RWPE2 (cell line): ENCODE data around the gene KPNA3.

Experiments used
- ATAC-seq: fragments of 200-7000 bp; cut with Tn5 transposase; 3 replicates; pipeline ENCODE4 v1.9.1; 2021; ENCODE audit warnings: low read depth
- DNase-seq: peaks from one replicate; pipeline ENCODE4 v3.0.0-alpha.2; 2020; ENCODE audit warnings: low spot score
- H3K27ac ChIP-seq: fragments of 450-650 bp; 2 replicates; pipeline ENCODE4 v1.5.1; 2017; ENCODE audit warnings: mild to moderate bottlenecking; ENCODE audit not compliant: poor library complexity, severe bottlenecking
- H3K27me3 ChIP-seq: fragments of 250-450 bp; sonication (Bioruptor Pico); 2 replicates; pipeline ENCODE4 v1.5.1; 2021; ENCODE audit warnings: mild to moderate bottlenecking, moderate library complexity; ENCODE audit not compliant: insufficient read depth, poor library complexity, severe bottlenecking
- H3K36me3 ChIP-seq: fragments of 250-450 bp; sonication (Bioruptor Pico); 2 replicates; pipeline ENCODE4 v1.5.1; 2020; ENCODE audit warnings: low read depth, mild to moderate bottlenecking, moderate library complexity
- H3K4me1 ChIP-seq: fragments of 250-450 bp; sonication (Bioruptor Pico); 2 replicates; pipeline ENCODE4 v1.5.1; 2021; ENCODE audit warnings: mild to moderate bottlenecking, moderate library complexity; ENCODE audit not compliant: insufficient read depth, poor library complexity, severe bottlenecking
- H3K4me3 ChIP-seq: fragments of 250-450 bp; sonication (Bioruptor Pico); 2 replicates; pipeline ENCODE4 v1.5.1; 2021; ENCODE audit warnings: mild to moderate bottlenecking, moderate library complexity; ENCODE audit not compliant: severe bottlenecking
- H3K9me3 ChIP-seq: fragments of 250-450 bp; sonication (Bioruptor Pico); 2 replicates; pipeline ENCODE4 v1.5.1; 2021; ENCODE audit warnings: mild to moderate bottlenecking, moderate library complexity; ENCODE audit not compliant: severe bottlenecking
- TF ChIP-seq, protein P1 (sequence below): fragments of 450-650 bp; IDR thresholded peaks from one replicate; pipeline ENCODE4 v1.5.1; 2017; ENCODE audit warnings: mild to moderate bottlenecking, moderate library complexity; ENCODE audit not compliant: poor library complexity, severe bottlenecking

The KPNA3 gene

DNA sequence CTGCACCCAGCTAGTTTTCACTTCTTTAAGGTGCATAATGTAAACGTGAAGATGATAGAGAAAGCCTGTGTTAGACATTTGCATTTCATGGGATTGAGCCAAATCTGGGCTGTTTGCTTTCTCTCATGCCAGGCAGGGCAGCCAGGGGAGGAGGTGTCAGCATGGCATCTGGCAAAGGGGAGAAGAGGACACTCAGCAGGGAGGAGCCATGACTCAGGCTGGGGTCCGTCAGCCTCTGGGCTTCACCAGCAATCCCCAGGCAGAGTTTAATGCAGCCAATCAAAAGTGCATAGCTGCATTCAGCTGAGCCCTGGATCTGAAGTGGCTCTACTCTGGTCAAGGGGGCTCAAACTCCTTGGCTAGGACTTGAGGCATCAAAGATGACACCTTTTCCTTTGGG, 124.7 kb downstream of the KPNA3 start:
- ATAC-seq: no peak
- DNase-seq: no peak
- H3K36me3 ChIP-seq: peaks cover 16% of the 10 kb centered on the region
- no peak overlapping the region for H3K27ac ChIP-seq
- peaks cover 3% of the 10 kb centered on the region for H3K4me1 ChIP-seq
- H3K4me3 ChIP-seq: no peak overlapping the region
- no peaks in the 10 kb centered on the region for H3K9me3 ChIP-seq
- H3K27me3 ChIP-seq: no peaks in the 10 kb centered on the region
- TF ChIP-seq, protein P1, sequence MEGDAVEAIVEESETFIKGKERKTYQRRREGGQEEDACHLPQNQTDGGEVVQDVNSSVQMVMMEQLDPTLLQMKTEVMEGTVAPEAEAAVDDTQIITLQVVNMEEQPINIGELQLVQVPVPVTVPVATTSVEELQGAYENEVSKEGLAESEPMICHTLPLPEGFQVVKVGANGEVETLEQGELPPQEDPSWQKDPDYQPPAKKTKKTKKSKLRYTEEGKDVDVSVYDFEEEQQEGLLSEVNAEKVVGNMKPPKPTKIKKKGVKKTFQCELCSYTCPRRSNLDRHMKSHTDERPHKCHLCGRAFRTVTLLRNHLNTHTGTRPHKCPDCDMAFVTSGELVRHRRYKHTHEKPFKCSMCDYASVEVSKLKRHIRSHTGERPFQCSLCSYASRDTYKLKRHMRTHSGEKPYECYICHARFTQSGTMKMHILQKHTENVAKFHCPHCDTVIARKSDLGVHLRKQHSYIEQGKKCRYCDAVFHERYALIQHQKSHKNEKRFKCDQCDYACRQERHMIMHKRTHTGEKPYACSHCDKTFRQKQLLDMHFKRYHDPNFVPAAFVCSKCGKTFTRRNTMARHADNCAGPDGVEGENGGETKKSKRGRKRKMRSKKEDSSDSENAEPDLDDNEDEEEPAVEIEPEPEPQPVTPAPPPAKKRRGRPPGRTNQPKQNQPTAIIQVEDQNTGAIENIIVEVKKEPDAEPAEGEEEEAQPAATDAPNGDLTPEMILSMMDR: no peak

DNA sequence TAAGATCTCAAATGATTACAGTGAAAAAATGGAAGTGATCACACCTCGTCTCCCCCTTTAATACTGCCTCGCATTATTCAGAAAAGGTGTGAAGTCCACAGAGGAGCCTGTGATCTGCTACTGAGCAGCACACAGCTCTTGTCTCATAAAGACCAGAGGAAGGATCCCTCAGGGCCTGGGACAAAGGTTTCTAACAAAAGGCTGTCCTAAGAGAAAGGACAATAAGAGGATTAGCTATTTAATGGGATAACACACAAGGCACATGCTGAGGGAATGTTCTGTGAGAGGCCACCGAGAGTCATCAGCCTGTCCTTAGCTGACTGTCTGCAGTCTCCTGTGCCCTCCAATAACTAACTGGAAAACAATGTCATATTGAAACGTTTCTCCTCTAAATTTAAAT, 127.9 kb downstream of the KPNA3 start:
- Histone ChIP-seq H3K36me3 (peaks cover 28% of the 10 kb centered on the region), H3K9me3 (no peaks in the 10 kb centered on the region), H3K27ac (no peak overlapping the region), H3K4me3 (no peak overlapping the region), H3K4me1 (no peaks in the 10 kb centered on the region), H3K27me3 (no peaks in the 10 kb centered on the region)
- DNase-seq: no peak
- no peak for ATAC-seq
- TF ChIP-seq, protein P1: no peak

DNA sequence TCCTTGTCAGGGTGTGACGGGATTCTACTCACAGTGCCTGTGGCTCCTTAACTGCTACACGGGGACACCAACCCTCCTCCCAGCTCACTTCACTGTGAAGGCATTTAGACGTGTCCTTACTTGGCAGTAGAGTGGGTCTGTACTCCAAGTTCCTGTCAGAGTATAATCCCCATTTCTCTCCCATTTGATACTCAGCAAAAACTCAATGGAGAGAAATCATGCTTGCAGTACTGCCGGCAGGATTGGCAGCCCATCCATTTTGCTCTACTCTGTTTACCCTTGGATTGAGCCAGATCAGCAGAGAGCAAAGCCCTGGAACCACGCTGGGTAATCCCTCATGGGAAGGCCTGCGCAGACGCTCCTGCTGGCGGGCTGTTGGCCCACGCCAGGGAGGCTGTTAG, 135.2 kb downstream of the KPNA3 start:
- Histone ChIP-seq H3K9me3 (no peaks in the 10 kb centered on the region), H3K4me3 (no peak overlapping the region), H3K4me1 (no peaks in the 10 kb centered on the region), H3K27me3 (no peaks in the 10 kb centered on the region), H3K36me3 (peaks cover 9% of the 10 kb centered on the region), H3K27ac (no peak overlapping the region)
- ATAC-seq (no peak), DNase-seq (no peak)
- TF ChIP-seq, protein P1: no peak

DNA sequence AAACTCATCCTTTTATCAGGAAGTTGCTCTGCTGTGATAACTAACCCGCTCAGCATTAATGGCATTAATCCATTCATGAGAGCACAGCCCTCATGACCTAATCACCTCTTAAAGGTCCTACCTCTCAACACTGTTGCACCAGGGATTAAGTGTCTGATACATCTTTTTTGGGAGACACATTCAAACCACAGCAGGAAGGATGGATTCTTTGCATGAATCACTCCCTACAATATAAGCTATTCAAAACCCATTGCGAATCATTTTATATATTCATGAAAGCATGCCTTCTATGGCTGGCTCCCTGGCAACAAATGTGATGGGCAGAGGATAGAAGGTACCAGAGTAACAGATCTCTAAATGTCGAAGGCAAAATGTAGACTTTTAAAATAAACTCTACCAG, 136.6 kb downstream of the KPNA3 start:
- DNase-seq (no peak), ATAC-seq (no peak)
- no peaks in the 10 kb centered on the region for H3K27me3 ChIP-seq
- no peak overlapping the region for H3K27ac ChIP-seq
- H3K4me3 ChIP-seq: no peak overlapping the region
- no peaks in the 10 kb centered on the region for H3K9me3 ChIP-seq
- no peaks in the 10 kb centered on the region for H3K4me1 ChIP-seq
- no peaks in the 10 kb centered on the region; the same call in none of the 2 replicates for H3K36me3 ChIP-seq
- TF ChIP-seq, protein P1: no peak

DNA sequence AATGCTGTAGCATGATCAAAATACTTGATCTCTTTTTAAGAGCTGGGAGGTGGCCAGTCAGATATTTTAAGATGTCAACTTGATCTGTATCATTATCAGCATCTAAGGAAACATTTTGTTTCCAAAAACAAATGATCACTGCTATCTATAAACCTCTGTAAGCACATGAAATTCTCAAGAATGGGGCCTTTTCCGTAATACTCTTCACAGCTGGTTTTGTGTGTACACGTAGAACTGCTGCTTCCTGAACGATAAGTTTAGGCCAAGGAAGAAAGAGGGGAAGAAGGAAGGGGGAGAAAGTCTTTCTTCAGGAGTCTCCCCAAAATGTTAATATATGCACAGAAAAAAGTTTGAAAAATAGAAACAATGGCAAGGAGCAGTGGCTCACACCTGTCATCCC, 138.5 kb downstream of the KPNA3 start:
- no peak overlapping the region for H3K27ac ChIP-seq
- H3K4me1 ChIP-seq: no peaks in the 10 kb centered on the region
- no peaks in the 10 kb centered on the region for H3K36me3 ChIP-seq
- TF ChIP-seq, protein P1: no peak
- DNase-seq (no peak), ATAC-seq (no peak)
- H3K27me3 ChIP-seq: no peaks in the 10 kb centered on the region
- H3K4me3 ChIP-seq: no peak overlapping the region
- H3K9me3 ChIP-seq: no peaks in the 10 kb centered on the region
